HTR-8/SVneo (cell line): ENCODE results near the gene KIF12.
"Not testable (repeated sequence)": the region's sequence is repeated elsewhere in the genome, so short reads cannot be mapped to it uniquely, and the experiment has no call there.

Source experiments
- DNase-seq: peaks from one replicate; pipeline ENCODE4 v3.0.0; 2011; ENCODE audit warnings: low spot score, mixed read lengths; ENCODE audit not compliant: insufficient read length
- FAIRE-seq: peaks from 2 replicates; lab custom pipeline; 2011; peaks lifted over from hg19 to GRCh38; lab: Jason Lieb, UNC

Gene KIF12

DNA sequence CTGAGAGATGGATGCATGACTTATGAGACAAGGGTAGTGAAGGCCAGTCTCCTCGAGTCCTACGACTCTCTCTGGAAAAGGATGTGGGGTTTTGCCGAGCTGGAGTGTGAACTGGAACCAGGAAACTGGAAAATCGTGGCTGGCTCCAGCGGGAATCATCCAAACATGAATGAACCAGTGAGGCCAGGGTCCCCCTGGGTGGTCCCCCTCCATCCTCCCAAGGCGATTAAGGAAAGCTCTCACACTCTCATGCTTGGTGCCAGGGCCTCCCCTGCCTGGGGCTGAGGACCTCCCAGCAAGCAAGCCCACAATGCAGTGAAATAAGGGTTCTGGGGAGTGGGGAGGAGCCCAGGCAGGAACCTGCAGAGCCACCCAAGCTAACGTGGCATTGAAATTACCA is 11.4 kb downstream of the KIF12 start:
- DNase-seq: no peak
- no peak for FAIRE-seq

DNA sequence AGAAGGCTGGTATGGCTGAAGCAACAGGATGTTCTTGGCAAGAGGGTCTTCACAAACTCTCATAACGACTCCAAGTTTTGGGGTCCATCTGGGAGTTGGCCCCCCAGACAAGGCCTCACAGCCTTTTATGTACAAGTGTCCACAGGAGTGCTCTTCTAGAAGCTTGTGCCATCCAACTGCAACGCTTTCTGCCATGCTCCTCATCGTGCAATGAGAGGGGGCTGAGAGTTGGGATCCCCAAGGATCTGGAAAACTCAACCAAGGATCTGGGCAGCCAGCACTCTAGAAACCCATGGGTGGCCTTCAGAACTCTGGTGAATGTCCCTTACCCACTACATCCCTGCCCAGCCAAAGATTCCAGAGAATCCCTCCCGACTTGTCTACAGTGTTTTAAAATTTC is 12.5 kb downstream of the KIF12 start:
- FAIRE-seq (no peak), DNase-seq (no peak)

DNA sequence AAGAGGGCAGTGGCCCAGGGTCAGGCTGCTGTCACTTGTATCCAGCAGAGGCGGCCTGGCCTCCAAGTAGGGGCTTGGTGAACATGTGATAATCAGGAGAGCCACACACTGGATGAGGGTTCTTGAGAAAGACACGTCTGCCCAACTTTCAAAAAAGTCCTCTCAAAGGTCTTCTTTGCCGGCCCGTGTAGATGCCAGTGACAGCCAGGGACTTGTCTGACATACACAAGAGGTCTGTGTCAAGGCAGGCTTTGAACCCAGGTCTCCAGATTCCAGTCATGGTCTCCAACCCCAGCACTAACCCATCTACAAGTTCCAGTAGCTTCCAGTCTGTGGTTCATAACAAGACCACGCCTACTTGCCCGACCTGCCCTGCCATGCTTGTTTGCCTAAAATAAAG is 13.1 kb downstream of the KIF12 start:
- DNase-seq (no peak), FAIRE-seq (no peak)

DNA sequence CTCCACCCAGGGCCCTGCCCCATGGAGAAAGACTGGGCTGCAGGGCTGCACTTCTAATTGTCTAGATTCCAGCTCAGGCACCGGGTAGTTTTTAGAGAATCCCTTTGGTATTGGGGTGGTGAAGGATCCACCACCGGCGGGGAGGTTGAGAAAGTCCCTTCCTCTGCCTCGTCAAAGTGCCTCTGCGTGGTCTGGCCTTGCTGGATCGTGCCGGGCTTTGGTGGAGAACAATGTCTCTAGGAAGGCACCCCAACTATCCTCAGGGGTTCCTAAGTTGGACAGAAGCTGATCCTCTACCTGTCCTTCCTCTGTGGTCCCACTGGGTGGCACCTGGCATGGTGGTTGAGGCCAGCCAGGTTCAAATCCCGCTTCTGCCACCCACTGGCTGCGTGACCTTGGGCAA is 13.7 kb downstream of the KIF12 start:
- no peak for FAIRE-seq
- no peak for DNase-seq

DNA sequence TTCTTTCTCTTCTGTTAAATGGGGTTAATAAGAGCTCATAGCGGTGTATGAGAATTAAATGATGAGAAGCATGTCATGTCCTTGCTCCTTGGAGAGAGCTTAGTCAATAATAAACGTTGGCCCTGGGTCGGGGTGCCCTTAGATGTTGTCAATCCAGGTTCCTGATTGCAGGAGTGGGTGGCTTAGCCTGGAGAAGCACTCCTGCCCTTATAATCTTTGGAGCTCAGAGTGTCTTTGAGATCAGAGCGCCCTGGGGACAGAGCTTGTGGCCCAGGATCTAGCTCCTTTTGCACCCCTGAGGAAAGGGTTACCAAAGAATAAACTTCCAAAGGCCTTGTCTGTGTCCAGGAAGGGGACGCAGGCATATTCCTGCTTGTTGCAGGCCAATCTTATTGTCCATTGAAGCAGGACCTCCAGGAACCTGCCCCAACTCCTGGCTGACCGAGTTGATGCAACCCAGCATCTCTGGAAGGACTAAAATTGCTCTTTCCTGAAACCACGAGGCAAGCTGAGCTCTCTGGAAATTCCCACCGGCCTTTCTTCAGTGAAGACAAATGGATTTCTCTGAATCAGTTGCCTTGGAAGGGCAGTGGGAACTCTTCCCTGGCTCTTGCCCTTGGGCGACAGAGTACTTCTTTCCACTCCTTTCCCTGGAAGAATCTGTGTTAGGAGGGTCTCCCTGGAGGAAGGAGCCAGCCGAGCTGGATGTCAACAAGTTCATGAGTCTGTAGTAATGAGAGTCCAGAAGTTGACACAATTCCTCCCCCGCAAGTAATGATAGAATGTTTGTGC is 14.6 kb downstream of the KIF12 start:
- FAIRE-seq: no peak

DNA sequence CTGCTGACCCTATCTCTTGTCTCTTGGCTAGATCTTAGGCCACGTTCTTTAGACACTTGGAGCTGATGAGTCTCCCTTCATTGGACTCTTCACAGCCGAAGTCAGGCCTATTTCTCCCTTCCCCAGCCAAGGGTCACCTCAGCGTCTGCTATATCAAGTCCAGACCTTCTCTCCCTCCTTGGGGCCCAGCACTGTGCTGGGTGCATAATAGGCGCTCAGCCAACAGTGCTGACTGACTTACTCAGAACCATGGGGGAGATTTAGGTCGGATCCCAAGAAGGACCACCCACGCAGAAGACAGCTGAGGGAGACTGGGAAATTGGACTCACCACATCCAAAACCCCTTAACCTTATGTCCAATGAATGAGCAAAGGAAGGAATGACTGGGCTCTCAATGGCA is 15.4 kb downstream of the KIF12 start:
- DNase-seq (no peak), FAIRE-seq (no peak)

More for the DNA sequence above, 14.6 kb downstream of the KIF12 start:
- DNase-seq: no peak

DNA sequence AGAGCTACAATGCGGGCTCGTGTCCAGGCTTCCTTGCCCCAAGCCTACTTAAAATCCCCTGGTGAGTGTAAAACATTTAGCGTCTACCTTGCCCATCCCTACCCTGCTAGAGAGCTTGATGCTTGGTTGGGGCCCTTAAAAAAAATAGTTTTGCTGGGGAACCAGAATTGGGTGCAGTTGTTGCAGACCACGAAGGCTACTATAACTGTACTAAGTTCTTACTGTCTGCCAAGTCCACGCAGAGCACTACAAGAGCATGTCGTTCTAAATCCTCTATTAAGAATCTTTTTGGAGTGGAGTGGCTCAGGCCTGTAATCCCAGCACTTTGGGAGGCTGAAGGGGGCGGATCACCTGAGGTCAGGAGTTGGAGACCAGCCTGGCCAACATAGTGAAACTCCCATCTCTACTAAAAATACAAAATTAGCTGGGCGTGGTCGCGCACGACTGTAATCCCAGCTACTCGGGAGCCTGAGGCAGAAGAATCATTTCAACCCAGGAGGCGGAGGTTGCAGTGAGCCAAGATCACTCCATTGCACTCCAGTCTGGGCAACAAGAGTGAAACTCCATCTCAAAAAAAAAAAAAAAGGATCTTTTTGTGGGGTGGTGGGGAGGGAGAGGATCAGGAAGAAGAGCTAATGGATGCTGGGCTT is 16.2 kb downstream of the KIF12 start:
- not testable (repeated sequence) for FAIRE-seq, DNase-seq

DNA sequence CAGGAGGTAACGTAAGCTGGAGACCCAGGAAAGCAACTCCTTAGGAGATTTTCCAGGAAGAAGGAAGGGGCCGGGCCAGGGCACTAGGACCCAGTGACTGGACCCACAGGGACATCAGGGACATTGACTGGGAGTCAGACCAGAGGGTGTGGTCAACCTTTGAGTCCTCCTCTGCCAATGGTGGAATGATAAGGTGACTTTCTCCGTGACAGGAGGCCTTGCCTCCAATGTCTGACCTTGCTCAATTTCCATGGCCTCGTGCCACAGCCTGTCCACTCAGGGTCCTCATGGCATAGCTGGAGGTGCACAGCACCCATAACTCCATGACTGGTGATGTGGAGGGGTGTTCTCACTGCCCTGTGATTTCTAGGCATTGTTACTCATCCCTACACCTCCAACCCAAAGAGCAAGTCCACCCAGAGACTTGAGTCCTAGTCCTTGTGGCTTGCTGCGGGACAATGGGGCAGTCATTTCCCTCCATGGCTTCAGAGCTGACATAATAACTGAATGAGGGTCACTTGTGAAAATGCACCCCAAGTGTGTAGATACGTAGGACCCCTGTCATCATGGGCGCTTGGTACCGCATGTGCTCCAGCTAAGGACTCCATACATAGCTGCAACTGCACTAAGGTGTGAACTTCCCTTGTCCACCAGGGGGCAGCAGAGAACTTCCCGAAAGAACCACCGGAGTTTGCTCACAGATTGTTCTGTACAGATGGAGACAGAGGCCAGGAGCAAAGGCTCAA is 16.9 kb downstream of the KIF12 start:
- FAIRE-seq: no peak

DNA sequence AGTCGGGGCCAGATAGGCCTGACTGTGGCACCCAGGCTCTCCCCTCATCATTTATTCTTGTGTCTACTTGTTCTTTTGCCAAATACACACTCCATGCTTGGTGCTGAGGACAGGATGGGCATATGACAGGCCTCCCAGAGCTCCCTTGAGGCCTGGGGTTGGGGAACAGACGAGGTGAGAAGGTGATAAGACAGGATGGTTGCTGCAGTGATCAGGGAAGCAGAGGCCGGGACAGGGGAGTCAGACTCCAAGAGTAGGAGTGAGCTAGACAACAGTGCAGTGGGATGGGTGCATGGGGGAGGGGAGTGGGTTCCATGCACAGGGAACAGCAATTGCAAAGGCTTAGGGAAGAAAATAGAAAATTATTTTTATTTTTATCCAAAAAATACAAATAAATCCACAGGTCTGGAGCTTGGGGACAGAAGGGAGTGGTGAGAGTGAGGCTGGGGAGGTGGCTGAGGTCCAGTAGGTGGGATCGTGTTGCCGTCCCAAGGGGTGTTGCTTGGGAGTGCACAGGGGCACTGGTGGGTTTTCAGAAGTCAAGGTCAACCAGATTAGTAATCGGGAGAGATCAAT is 17.6 kb downstream of the KIF12 start:
- FAIRE-seq: no peak
- no peak for DNase-seq

More for the DNA sequence above, 16.9 kb downstream of the KIF12 start:
- peak; percentile 81 for DNase-seq

DNA sequence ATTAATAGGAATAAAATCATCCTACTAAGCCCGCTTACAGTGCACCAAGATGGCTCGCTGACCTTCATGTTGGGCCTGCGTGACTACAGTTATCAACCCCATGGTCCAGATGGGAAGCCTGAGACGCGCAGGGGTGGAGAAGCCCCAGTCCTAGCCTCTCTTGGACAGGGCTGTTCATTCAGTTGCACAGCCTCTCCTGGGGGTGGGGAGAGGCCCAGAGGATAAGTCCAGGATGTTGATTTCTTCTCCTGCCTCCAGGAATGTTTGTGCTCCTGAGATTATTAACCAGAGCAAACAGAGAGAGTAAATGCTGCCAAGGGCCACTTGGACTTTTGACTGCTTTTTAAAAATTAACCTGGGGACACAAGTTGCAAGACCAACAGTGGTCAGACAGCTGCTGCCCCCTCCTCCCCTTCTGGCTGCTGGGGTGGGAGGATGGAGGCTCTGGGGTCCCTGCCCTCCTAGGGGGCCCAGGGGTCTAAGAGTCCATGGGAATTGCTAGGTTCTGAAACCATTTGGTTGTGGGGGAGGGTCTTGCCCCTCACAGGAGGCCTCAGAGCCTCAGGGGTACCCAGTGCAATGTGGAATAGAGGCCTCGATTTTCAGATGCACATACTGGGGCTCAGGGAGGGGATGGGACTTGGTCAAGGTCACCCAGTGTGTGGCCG is 18.2 kb downstream of the KIF12 start:
- FAIRE-seq (no peak), DNase-seq (no peak)

DNA sequence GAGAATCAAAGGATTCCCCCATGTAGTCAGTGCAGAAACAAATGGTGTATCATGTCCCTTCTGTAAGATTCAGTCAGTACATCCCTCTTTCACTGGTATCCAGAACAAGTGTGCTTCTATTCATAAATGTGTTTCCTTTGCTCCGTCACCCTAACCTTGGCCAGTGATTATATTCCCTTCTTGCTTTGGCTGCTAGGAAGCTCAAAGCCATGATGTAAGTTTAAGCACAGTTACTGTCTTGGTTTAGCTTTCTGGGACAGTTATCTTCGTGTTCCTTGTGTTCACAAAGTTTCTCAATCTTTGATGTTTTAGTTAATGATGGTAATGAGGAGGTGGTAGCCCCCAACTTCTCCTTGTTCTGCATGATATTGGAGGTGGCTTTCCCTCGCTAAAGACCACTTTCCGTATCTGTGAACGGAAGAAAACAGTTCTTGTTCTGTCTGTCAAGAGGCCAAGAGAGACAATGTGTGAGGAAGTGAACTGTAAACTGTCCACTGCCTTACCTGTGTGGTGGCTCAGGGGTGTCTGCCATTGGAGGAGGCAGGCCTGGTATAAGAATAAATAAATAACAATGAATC is 18.8 kb downstream of the KIF12 start:
- FAIRE-seq (no peak), DNase-seq (no peak)

DNA sequence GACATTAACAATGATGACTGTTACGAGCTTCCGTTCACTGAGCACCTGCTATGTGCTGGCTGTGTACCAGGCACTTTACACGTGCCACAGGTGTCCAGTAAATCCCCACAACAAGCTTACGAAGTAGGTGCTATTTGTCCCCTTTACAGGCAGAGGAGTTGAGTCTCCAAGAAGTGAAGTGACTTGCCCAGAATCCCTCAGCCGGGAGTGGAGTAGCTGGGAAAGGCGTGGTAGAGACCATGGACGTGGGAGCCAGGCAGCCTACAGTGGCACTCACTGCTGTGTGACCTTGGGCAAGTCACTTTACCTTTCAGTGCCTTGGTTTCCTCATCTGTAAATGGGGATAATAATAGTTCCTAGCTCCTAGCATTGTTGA is 20.3 kb downstream of the KIF12 start:
- FAIRE-seq (no peak), DNase-seq (no peak)

DNA sequence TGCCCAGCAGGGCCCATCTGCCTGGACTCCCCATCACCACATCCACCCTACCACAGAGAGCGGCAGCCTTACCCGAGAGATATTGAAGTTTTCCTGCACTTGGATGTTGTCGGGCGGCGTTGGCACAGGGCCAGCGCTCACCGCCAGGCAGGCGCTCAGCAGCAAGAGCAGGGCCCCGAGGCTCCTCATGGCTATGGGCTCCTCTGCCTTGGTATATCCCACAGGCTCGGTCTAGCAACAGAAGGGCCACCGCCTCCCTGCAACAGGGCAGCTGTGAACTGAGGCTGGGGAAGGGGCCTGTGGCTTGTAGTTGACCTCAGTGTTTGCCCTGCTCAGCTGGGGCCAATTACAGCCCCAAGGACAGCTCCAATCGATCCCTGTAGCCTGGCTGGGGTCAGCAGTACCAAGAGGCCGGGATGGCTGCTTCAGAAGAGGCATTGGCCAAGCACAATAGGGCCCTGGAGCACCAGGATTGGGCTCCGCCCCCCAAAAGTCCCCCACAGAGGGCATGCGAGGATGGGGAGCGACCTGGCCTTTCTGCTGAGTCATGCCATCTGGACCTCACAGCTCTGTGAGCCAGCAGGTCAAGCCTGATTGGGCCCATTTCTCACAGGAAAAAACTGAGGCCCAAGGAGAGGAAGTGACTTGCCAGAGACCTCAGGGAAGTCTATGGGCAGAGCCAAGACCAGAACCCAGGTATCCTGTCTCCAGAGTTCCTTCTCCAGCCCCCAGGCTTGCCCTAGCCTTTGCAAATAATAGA is 20.9 kb downstream of the KIF12 start, which contains the start of gene AMBP:
TSS of gene AMBP (minus strand) at position 280 of the 760 bp plus-strand sequence. CDS start at position 189, 91 bp downstream.
- FAIRE-seq (no peak), DNase-seq (no peak)

DNA sequence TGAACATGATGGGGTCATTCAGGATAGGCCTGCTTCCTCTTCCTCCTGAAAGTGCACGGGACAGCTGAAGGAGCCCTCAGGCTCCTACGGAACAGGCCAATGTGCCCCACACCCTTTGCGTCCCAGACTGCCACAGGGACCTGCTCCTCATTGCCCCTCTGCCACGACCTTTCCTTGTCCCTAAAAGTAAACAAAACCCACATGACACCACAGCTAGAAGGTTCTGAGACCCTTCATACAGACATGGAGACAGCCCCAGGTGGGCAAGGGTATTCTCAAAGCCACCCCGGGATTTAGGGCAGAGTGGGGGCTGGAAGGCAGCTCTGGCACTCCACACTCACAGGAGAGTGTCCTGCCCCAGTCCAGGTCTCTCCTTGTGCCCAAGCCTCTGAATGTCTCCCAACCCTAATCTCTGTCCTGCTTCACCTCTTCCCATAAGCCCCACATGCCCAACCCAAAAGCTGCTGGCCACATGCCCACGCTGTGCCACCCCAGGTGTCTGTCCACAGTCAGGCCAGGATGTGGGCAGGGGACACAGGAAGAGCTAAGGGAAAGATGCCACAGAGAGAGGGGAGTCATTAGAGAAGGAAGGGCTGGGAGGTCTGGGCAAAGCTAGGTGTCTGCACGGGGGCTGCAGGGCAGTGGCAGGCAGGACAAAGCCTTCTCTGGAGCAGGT is 21.8 kb downstream of the KIF12 start:
- no peak for FAIRE-seq
- no peak for DNase-seq

DNA sequence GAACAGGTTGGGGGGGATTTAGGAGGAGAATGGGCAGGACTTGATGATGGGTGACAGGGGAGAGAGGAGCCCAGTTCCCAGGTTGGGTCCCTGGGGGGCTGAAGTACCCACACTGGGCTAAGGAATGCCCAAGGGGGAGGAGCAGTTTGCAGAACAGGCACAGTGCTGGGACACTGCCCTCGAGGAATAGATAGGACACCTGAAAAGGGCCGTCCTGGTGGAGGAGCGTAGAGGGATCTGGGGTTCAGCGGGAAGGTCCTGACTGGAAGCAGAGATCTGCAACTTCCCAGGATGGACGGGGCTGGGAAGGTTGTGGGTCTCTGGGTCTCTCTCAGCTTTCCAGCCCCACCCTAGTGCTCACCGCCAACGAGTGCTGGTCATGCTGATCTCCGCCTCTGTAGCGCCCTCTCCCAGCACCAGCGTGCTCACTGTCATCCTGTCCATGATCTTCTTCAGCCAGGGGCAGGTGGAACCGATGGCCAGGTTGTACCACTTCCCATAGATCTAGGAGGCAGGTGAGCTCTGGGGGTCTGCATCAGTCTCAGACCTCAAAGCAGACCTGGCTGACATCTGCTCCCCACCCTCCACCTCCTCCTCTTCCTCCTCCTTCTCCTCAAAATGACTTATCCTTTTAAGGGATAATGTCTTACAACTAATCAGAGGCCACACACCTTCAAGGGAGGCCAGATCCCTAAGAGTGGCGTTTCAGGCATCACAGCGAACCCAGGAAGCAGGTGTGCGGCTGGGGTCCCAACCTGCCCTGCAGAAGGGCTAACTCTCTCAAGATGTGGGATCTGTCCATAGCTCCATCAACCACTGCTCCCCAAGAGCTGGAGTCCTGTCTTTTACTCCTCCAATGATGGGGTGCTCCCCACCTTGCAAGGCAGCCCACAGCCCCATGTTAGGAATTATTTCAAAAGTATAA is 22.6 kb downstream of the KIF12 start:
- FAIRE-seq (no peak), DNase-seq (no peak)

DNA sequence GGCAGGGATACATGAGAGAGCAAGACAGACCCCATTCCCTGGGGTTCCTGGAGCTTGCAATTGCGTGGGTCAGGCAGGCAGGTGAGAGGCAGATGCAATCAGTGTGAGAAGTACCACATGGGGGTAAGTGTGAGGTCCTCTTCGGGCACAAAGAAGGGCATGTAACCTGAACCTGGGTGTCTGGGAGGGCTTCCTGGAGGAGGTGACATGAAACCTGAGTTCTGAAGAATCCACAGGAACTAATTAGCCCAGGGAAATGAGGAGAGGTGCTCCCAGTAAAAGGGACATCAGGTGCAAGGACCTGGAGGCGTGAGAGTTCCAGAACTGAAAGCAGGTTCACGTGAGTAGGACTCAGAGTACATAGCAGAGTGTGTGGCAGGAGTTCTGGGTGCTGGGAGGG is 23.5 kb downstream of the KIF12 start:
- no peak for DNase-seq
- FAIRE-seq: no peak
